ENCODE results near the gene FILIP1L. TPM values are rescaled to one million over a fixed set of nuclear protein-coding genes. Genes with fewer than 3 reads are reported as not detected.
"Not testable (repeated sequence)": the region's sequence is repeated elsewhere in the genome, so short reads cannot be mapped to it uniquely, and the experiment has no call there.

Gene FILIP1L
- total RNA-seq, 2 experiments from 2014 or later = 0.23 to 0.36 TPM

DNA sequence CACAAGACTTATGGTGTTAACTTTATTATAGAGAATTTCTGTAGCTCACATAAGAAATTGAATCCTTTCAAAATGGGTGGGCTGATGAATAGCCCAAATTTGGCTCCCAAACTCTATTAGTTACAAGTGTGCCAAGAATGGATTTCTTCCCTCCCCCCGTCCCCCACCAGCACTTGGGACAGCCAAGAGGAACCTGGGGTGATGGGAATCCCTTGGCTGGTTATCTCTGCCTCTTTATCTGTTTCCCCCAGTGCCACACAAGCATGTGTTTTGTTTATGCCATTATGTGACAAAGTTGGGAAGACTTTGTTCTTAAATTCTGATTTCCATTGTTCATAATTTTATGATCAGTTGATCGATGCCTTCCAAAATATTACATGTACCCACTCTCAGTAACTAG lies 268.3 kb downstream of the FILIP1L start:
- POLR2A ChIA-PET = no interaction called here
- CTCF ChIA-PET = no interaction called here

DNA sequence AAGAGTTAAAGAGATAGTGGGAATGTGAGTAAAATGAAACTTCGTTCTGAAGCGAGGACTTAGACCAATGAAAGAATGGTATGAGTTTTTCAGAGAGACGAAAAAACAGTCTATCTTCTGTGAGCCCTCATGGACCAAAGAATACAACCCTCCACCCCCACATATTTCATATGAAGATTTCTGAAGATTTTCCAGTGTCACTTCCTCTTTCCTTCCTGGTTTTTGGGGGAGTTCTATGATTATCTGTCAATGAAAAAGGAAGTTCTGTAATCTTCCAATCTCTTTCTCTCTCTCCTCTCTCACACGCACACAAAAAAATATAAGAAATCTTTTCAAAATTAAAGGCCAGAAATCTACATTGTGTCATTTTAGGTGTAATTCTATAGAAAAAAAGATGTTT lies 269.0 kb downstream of the FILIP1L start:
- ChIA-PET CTCF (no interaction called here), POLR2A (no interaction called here)

DNA sequence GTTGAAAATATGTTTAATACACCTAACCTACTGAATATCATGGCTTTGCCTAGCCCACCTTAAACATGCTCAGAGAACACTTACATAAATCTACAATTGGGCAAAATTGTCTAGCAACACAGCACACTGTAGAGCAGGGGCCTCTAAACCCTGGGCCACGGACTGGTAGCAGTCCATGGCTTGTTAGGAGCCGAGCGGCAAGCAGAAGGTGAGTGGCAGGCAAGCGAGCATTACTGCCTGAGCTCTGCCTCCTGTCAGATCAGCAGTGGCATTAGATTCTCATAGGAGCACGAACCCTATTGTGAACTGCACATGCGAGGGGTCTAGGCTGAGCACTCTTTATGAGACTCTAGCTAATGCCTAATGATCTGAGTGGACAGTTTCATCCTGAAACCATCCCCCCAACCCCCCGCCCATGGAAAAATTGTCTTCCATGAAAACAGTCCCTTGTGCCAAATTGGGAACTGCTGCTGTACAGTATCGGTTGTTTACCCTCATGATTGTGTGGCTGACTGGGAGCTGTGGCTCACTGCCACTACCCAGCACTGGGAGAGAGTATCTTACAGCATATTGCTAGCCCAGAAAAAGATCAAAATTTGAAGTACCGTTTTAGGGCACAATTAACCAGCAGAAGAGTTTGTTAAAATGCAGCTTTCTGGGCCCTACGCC lies 270.6 kb downstream of the FILIP1L start:
- ChIA-PET CTCF (interaction anchor here (0.7 to 1.4 kb wide), 4 partner anchors 26 to 421 kb away, joined by 3 to 4 read pairs (median 4); no protein-coding TSS in a partner anchor), POLR2A (no interaction called here)

DNA sequence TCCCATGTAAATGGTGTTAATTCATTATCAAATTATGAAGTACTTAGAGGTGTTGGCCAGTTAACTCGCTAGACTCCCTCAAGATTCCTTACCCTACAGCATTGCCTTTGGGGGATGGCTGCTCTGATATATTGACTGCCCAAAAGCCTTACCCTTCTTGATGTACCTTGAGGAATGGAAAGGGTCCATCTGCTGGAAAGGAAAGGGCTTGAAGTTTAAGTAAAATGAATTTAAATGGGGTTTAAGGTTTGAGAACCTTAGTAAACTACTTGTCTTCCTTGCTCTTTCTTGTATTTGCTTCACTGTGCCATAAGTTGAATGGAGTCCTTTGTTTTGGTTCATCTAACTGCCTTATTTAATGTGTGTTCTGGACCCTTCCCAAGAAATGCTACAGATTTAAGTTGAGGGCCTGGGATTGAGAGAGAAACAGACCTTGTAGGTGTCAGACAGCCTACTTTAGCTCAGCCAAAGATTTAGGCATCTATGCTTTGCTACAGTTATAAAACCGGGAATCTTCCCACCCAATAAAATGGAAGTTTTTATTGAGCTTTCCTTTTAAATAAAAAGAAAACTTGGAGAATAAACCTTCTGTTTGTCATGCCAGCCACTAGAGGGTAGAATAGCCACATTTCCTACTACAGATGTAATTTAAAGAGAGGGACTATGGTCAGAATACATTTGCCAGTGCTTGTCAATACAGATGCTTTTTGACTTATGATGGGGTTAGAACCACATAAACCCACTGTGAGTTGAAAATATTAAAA lies 271.3 kb downstream of the FILIP1L start:
- CTCF ChIA-PET = interaction anchor here (0.9 to 1.4 kb wide), 3 partner anchors 27 to 403 kb away, joined by 3 to 4 read pairs (median 3); no protein-coding TSS in a partner anchor
- POLR2A ChIA-PET = no interaction called here

DNA sequence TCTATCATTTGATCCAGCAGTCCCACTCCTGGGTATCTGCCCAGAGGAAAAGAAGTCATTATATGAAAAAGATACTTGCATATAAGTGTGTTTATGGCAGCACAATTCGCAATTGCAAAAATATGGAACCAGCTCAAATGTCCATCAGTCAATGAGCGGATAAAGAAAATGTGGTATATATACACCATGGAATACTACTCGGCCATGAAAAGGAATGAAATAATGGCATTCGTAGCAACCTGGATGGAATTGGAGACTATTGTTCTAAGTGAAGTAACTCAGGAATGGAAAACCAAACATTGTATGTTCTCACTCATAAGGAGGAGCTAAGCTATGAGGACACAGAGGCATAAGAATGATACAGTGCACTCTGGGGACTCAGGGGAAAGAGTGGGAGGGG lies 272.4 kb downstream of the FILIP1L start:
- CTCF ChIA-PET, POLR2A ChIA-PET: not testable (repeated sequence)

DNA sequence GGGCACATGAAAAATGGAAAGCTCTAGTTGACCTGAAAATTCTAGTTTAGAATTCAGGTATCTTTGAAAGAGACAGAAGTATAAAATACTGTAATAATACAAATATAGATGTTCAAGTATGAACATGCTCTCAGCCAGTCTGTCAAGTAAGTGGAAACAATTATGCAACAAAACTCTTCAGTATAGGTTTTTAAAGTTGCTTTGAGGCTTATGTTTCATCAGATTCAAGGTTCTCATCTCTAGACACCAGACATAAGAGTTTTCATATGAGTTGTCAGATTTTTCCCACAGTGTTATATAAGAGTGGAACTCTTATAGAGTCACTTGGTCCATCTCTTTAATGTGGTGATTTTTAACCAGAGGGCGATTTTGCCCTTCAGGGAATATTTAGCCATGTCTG lies 274.7 kb downstream of the FILIP1L start:
- ChIA-PET CTCF (interaction anchor here (0.8 kb wide), 1 partner anchor 9 kb away, joined by 5 read pairs; no protein-coding TSS in a partner anchor), POLR2A (no interaction called here)

DNA sequence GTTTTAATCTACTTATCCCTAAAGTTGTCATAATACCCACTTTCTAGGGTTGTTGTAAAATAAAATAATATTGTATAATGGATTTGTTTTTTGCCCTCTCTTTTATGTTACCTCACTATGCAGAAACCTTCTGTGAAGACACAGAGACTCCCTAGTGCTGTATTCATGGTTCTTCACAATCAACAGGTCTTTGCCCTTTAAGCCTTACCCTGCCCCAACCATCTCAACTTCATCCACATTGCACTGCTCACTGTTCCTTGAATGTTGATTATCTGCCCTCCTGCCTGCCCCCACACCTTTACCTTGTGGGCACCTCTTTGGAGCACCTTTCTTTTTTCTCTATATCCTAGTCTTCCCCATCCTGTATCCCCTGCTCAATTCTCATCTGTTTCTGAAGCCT lies 275.5 kb downstream of the FILIP1L start:
- CTCF ChIA-PET = no interaction called here
- POLR2A ChIA-PET = no interaction called here

DNA sequence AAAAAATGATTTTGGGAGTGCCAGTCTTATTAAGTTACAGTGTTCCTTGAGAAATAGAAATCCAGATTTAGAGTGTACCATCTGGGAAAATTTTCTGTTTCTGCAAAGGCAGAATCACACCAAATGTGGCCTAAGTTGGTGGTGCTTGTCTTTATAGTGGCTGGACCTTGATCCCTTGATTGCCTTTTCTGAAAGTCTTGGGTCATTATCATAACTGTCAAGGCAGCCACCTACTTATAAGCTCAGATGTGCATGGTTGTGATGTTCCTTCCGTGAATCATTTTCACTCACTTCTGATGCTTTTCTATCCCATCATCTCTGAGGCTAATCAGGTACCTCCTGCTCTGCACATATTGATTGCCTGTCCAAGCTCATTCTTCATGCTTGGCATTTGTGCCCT lies 276.6 kb downstream of the FILIP1L start:
- CTCF ChIA-PET = interaction anchor here (0.6 to 0.9 kb wide), 2 partner anchors 416 to 1299 kb away, joined by 3 to 5 read pairs; no protein-coding TSS in a partner anchor
- POLR2A ChIA-PET = no interaction called here

DNA sequence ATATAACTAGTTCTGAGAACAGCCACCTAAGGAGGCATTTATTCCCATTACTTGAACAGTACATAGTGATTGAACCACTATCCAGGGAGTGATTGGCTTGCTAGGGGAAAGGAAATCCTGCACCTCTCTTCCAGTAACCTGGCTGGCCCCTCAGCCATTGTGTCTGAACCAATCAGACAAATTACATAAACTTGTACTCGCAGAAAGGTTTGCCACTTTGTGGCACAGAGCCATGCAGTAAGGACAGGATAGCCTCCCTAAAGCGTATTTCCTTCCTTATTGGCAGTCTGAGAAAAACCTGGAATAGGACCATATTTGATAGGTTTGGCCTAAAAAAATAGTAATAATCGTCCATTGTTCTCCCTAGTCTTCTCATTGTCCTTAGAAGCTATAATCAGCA lies 277.6 kb downstream of the FILIP1L start:
- CTCF ChIA-PET = no interaction called here
- POLR2A ChIA-PET = no interaction called here

DNA sequence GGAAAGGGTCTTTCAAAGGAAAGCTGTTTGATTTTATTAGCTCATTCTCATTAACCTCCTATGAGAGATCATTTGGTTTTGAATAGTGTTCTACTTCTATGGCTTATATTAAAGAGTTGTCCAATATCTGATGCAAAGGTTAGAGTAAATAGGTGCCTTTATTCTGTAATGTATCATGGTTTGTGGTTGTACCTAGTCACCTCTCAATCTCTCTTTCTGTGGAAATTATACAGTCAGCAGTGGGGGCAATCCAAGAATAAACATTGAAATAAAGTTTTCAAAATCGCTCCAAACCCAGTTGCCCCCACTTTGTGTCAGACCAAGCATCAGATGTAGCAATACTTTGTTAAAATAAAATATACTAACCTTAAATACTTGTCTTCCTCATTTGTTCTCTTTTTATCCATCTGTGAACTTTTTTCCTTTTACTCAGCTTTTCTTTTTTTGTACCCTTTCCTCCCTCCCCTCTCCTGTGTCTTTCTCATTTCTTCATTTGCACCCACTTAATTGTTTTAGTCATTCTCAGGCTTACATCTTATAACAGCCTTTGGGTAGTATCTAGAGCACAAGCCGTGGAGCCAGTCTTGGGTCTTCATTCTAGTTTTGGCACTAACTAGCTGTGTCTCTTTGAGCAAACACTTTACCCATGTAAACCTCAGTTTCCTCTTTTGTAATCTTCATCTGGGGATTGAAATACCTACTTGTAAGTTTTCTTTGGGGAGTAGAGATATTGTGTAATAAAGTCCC lies 279.9 kb downstream of the FILIP1L start:
- ChIA-PET CTCF (interaction anchor here (0.5 to 1.1 kb wide), 2 partner anchors 347 to 1857 kb away, joined by 3 read pairs; no protein-coding TSS in a partner anchor), POLR2A (no interaction called here)

DNA sequence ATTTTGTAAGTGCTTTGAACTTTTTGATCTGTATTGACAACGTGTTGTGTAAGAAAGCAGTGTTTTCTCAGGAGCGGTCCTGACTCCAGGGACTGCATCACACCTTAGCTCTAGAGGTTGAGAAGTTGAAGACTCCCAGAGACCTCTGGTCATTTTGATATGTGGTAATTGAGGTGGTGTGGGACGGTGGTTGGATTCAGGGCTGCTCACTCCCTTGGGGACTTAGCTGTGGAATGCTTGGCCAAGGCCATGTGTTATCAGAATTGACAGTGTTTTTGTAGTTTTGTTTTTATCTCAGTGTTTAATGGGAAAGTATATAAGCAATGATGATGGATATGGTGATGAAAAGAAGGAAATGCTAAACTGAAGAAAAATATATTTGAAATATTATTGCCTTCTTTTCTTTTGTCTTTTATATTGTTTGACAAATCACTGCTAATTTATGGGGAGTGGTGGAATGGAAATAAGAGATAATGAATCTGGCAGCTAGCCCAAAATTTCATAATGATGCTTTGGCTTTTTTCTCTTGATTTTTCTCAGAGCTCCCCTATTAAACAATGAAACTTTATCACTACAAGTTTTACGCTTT lies 280.6 kb downstream of the FILIP1L start:
- ChIA-PET CTCF (interaction anchor here (0.5 to 2.8 kb wide), 4 partner anchors 347 to 1858 kb away, joined by 3 to 13 read pairs (median 3); no protein-coding TSS in a partner anchor), POLR2A (interaction anchor here (0.6 kb wide), 1 partner anchor 251 kb away, joined by 3 read pairs; no protein-coding TSS in a partner anchor)

DNA sequence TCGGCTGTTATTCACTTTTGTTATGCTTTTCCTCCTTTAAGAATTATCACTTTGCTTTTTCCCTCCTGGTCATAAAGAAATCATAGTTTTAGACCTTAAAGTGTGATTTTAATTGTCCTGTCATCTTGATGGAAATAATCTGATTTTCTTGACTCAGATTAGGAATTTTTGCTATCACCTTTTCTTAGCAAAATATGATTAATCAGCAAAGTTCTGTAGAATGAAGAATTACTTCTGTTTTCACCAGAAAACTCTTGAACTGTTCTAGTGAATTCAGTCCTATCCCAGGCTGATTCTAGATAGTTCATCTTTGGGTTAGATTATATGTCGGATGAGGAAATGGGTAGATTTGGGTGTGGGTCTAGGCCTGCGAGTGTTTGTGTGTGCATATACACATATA lies 284.5 kb downstream of the FILIP1L start:
- CTCF ChIA-PET = no interaction called here
- POLR2A ChIA-PET = no interaction called here

DNA sequence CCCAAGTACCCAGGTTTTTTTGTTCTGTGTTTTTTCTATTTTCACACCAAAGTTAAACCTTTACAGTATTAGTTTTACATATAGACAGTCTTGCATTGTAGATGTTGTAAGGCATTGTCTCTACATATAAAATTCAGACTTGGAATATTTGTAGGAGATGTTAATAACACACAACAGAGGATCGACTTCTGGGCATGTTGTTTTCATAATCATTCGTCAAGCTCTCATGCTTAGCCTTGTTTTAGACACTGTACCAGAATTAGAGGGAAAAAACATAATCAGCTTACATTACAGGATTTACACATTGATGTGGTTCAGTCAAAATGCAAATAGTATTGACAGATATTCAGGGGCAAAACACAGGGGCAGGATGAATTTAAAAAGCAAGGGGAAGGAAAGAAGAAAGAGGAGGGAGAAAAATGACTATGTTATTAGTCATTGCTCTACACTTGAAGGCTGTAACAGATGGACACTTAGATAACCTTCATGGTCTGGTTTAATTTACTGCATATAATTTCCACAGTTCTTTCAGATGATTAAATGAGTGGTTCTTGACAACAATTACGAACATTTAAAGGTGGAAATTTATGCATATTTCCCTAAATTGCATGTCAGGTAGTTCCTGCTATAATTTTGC lies 289.2 kb downstream of the FILIP1L start:
- CTCF ChIA-PET = no interaction called here
- POLR2A ChIA-PET = no interaction called here

DNA sequence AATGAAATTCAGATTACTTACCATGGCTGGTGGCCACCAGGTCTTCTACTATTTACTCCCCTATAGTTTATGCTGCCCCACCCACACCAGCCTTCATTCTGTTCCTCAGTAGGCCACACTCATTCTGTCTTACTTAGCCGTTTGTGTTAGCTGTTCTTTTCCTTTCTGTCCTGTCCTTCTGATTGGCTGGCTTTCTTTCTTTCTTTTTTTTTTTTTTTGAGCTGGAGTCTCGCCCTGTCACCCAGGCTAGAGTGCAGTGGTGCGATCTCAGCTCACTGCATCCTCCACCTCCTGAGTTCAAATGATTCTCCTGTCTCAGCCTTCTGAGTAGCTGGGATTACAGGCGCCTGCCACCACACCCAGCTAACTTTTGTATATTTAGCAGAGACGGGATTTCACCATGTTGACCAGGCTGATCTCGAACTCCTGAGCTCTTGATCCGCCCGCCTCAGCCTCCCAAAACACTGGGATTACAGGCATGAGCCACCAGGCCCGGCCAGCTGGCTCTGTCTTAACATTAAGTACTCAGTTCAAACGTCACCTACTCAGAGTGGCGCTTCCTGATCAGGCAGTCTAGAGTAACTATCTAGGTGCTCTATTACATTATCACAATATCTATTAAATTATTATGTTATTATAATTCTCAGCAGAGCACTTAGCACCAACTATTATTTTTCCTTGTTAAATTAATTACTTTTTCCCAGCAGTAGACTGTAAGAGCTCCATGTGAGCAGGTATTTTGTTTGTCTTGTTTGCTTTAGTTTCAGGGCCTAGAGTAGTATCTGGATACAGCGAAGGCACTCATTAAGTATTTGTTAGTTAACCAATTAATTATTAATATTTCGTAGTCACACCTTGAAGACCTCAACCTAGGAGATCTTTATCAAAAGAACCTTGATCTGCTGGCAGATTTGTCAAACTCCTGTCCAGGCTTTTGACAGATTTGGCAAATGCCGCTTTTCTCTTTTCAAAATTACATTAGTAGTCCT lies 290.3 kb downstream of the FILIP1L start:
- ChIA-PET CTCF (interaction anchor here (1.1 to 1.4 kb wide), 2 partner anchors 8 to 52 kb away, joined by 3 to 5 read pairs; no protein-coding TSS in a partner anchor), POLR2A (interaction anchor here (0.6 kb wide), 1 partner anchor 266 kb away, joined by 3 read pairs; no protein-coding TSS in a partner anchor)

DNA sequence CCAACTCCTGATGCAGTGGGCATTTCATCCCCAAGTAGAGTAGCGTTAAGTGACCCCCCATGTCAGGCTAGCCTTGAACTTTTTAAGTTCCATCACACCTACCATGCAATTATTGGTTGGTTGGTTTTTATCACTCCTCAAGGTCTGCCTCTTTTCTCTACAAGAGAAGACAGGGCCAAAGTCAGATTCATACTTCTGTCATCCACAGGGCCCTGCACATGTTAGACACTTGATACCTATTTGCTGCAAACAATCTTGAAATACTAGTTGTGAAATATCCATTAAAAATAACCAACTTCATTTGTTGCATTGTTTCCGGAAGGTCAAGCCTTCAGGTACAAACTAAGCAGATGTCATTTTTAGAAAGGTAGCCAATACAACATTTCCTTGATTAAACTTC lies 295.5 kb downstream of the FILIP1L start:
- POLR2A ChIA-PET = no interaction called here
- CTCF ChIA-PET = interaction anchor here (1.1 to 1.8 kb wide), 2 partner anchors 11 to 13 kb away, joined by 4 to 8 read pairs; no protein-coding TSS in a partner anchor

DNA sequence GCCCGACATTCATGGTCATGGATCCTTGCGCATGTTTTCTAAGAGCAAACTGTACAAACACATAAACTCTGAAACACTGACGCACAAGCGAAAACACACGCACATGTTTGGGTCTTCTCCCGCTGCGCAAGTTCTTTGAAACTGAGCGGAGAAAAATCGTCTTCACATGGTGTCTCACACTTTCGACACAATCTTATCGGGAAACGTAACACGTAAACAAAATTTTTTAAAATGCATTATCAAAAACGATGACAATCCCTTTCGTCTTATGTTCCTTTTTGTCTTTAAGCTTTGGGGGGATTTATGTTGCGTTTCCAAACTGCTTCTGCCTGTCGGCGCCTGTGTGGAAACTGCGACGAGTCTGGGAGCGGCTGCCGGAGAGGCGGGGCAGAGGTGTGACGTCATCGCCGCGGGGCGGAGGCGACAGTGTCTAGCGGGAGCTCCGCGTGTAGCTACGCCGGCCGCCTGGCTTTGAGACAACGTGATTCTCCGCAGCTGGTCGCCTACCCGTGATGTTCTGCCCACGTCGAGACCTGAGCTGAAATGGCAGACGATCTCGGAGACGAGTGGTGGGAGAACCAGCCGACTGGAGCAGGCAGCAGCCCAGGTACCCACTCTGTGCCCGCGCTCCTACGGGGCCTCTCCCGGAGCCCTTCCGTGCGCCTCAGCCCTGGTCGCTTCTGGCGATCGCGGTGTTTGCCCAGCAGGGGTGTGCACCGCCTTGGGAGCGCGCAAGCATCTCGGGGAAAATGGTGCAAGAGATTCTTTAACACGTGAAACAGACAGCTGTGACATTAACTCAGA lies 296.7 kb downstream of the FILIP1L start, which contains the start of gene CMSS1:
Gene CMSS1 (plus strand): TSS at position 426 of the 804 bp plus-strand sequence.
- ChIA-PET POLR2A (interaction anchor here (0.8 to 0.9 kb wide), 2 partner anchors 10 to 1224 kb away, joined by 3 to 11 read pairs; partner anchors contain the start of gene CPOX), CTCF (interaction anchor here (0.6 to 1.8 kb wide), 2 partner anchors 10 to 17 kb away, joined by 3 to 8 read pairs; no protein-coding TSS in a partner anchor)

DNA sequence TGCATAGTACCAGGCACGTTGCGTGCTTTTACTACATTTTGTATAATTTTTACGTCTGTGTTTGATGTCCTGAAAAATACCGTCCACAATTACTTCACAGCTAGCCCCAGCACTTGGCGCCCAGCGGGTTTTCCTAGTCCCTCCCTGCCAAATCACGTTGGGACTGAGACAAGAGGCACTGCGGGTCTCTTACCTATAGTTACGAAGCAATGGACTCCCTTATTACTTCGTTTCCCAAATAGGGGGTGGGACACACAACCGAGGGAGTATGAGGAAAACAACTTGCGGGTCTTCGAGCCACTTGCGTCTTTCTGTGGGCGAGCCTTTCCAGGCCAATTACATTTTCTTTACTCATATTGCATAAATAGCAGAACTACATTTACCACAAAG lies 297.3 kb downstream of the FILIP1L start:
- POLR2A ChIA-PET = no interaction called here
- CTCF ChIA-PET = interaction anchor here (0.6 kb wide), 1 partner anchor 17 kb away, joined by 3 read pairs; no protein-coding TSS in a partner anchor
